SK-N-MC (cell line): ENCODE data around the gene GLMP.

Source experiments
- DNase-seq: peaks from one replicate; pipeline ENCODE4 v3.0.0-alpha.2; 2011; ENCODE audit warnings: low read depth, low spot score
- H3K27ac ChIP-seq: fragments of 200-600 bp; sonication (generic); 2 replicates; pipeline ENCODE4 v1.5.1; 2016; ENCODE audit warnings: mixed run types
- H3K36me3 ChIP-seq: fragments of 200-600 bp; sonication (generic); 2 replicates; pipeline ENCODE4 v1.6.1; 2017; ENCODE audit warnings: antibody characterized with exemption, low read length, mixed read lengths; ENCODE audit not compliant: insufficient read depth
- H3K4me3 ChIP-seq: fragments of 200-600 bp; sonication (generic); 2 replicates; pipeline ENCODE4 v1.5.1; 2016
- H3K9ac ChIP-seq: fragments of 200-600 bp; sonication (generic); 2 replicates; pipeline ENCODE4 v1.8.0; 2017; ENCODE audit warnings: mixed run types, mixed read lengths; ENCODE audit not compliant: insufficient read length
- H3K9me3 ChIP-seq: fragments of 200-600 bp; sonication (generic); 2 replicates; pipeline ENCODE4 v1.6.1; 2017; ENCODE audit warnings: low read depth, mild to moderate bottlenecking, antibody characterized with exemption, low read length, moderate library complexity, mixed read lengths
- EZH2 ChIP-seq: fragments of 200-600 bp; sonication (generic); IDR thresholded peaks from one replicate; pipeline ENCODE4 v1.6.1; 2017; ENCODE audit warnings: antibody characterized with exemption
- FOXP2 ChIP-seq: optimal IDR thresholded peaks from 2 replicates; pipeline ENCODE3; 2011; ENCODE audit warnings: mild to moderate bottlenecking, moderate library complexity; ENCODE audit not compliant: insufficient read depth; ENCODE audit errors: extremely low read length, control extremely low read depth
- POLR2AphosphoS5 ChIP-seq: IDR thresholded peaks from 2 replicates; pipeline ENCODE4 v1.6.1; 2012; ENCODE audit warnings: mild to moderate bottlenecking, low read depth, low read length, borderline replicate concordance

The GLMP gene

GRCh38 chr1:156263288-156263655 lies 32.2 kb downstream of the GLMP start:
- DNase-seq, result no peak
- Histone ChIP-seq H3K27ac (no peak overlapping the region), H3K9me3 (no peaks in the 10 kb centered on the region), H3K9ac (no peak overlapping the region), H3K4me3 (no peak overlapping the region), H3K36me3 (peaks cover 88% of the 10 kb centered on the region)
- TF ChIP-seq FOXP2, result no peak
- no peak for TF ChIP-seq POLR2AphosphoS5
- TF ChIP-seq EZH2, result no peak

- TF ChIP-seq EZH2 (no peak), FOXP2 (no peak), POLR2AphosphoS5 (no peak)
- no peaks in the 10 kb centered on the region for H3K9me3 ChIP-seq
- peaks cover 88% of the 10 kb centered on the region for H3K36me3 ChIP-seq
- DNase-seq, result no peak
- H3K9ac ChIP-seq, result no peak overlapping the region
- no peak overlapping the region for H3K27ac ChIP-seq
- H3K4me3 ChIP-seq, result no peak overlapping the region
Measured at GRCh38 chr1:156262461-156263287, 32.8 kb downstream of the GLMP start.

GRCh38 chr1:156260896-156261295 lies 34.6 kb downstream of the GLMP start:
- no peak for TF ChIP-seq FOXP2
- TF ChIP-seq POLR2AphosphoS5, result no peak
- no peak for TF ChIP-seq EZH2
- no peak for DNase-seq
- Histone ChIP-seq H3K27ac (no peak overlapping the region), H3K9me3 (no peaks in the 10 kb centered on the region), H3K9ac (no peak overlapping the region), H3K4me3 (no peak overlapping the region), H3K36me3 (peaks cover 85% of the 10 kb centered on the region)

- Histone ChIP-seq H3K9me3 (no peaks in the 10 kb centered on the region), H3K9ac (no peak overlapping the region), H3K4me3 (no peak overlapping the region), H3K27ac (no peak overlapping the region), H3K36me3 (peaks cover 78% of the 10 kb centered on the region)
- DNase-seq, result no peak
- TF ChIP-seq FOXP2 (no peak), EZH2 (no peak), POLR2AphosphoS5 (no peak)
Measured at GRCh38 chr1:156259805-156260204, 35.7 kb downstream of the GLMP start.

GRCh38 chr1:156258859-156259258 lies 36.6 kb downstream of the GLMP start:
- TF ChIP-seq FOXP2 (no peak), POLR2AphosphoS5 (no peak), EZH2 (no peak)
- Histone ChIP-seq H3K9ac (no peak overlapping the region), H3K27ac (no peak overlapping the region), H3K9me3 (no peaks in the 10 kb centered on the region), H3K4me3 (no peak overlapping the region), H3K36me3 (peaks cover 74% of the 10 kb centered on the region)
- DNase-seq, result no peak

GRCh38 chr1:156257711-156258110 lies 37.8 kb downstream of the GLMP start:
- TF ChIP-seq EZH2 (no peak), FOXP2 (no peak), POLR2AphosphoS5 (no peak)
- H3K9ac ChIP-seq, result no peak overlapping the region
- H3K9me3 ChIP-seq, result no peaks in the 10 kb centered on the region
- no peak overlapping the region for H3K4me3 ChIP-seq
- peaks cover 75% of the 10 kb centered on the region for H3K36me3 ChIP-seq
- DNase-seq, result no peak
- peak overlapping the region; percentile 31; the same call in 1 of the 2 replicates for H3K27ac ChIP-seq

GRCh38 chr1:156253634-156254033 lies 41.8 kb downstream of the GLMP start:
- Histone ChIP-seq H3K27ac (no peak overlapping the region), H3K4me3 (no peak overlapping the region), H3K36me3 (peaks cover 74% of the 10 kb centered on the region), H3K9ac (no peak overlapping the region), H3K9me3 (no peaks in the 10 kb centered on the region)
- no peak for DNase-seq
- TF ChIP-seq EZH2, result no peak
- TF ChIP-seq FOXP2, result no peak

GRCh38 chr1:156251527-156251926 lies 44.0 kb downstream of the GLMP start:
- no peak for TF ChIP-seq EZH2
- TF ChIP-seq POLR2AphosphoS5, result no peak
- no peak for TF ChIP-seq FOXP2
- DNase-seq, result no peak
- H3K4me3 ChIP-seq, result no peak overlapping the region
- no peak overlapping the region for H3K27ac ChIP-seq
- H3K36me3 ChIP-seq, result peaks cover 55% of the 10 kb centered on the region
- no peak overlapping the region for H3K9ac ChIP-seq
- no peaks in the 10 kb centered on the region for H3K9me3 ChIP-seq

GRCh38 chr1:156249593-156249992 lies 45.9 kb downstream of the GLMP start:
- no peak overlapping the region for H3K27ac ChIP-seq
- TF ChIP-seq POLR2AphosphoS5, result no peak
- TF ChIP-seq FOXP2, result no peak
- no peak for TF ChIP-seq EZH2
- H3K9ac ChIP-seq, result no peak overlapping the region
- no peaks in the 10 kb centered on the region for H3K9me3 ChIP-seq
- H3K4me3 ChIP-seq, result no peak overlapping the region
- H3K36me3 ChIP-seq, result peaks cover 46% of the 10 kb centered on the region
- DNase-seq, result no peak
